Parathyroid adenoma (tissue), 2 donors: ENCODE measurements around the gene INSM2.

ENCODE experiments used
- H2AFZ ChIP-seq: fragments of 300-600 bp; sonication (generic); one replicate; pipeline ENCODE4 v1.7.0; 2017; ENCODE audit warnings: antibody characterized with exemption, mild to moderate bottlenecking
- H3K27ac ChIP-seq: fragments of 300-600 bp; sonication (generic); one replicate; pipeline ENCODE4 v1.7.0; 2017
- H3K27me3 ChIP-seq: fragments of 300-600 bp; sonication (generic); one replicate; pipeline ENCODE4 v1.7.0; 2017; ENCODE audit warnings: low read length; ENCODE audit not compliant: control insufficient read depth, insufficient read depth
- H3K36me3 ChIP-seq: fragments of 300-600 bp; sonication (generic); one replicate; pipeline ENCODE4 v1.7.0; 2017; ENCODE audit warnings: low read length; ENCODE audit not compliant: control insufficient read depth, insufficient read depth
- H3K4me1 ChIP-seq: fragments of 300-600 bp; sonication (generic); one replicate; pipeline ENCODE4 v1.7.0; 2017; ENCODE audit warnings: control low read depth
- H3K4me2 ChIP-seq: fragments of 300-600 bp; sonication (generic); one replicate; pipeline ENCODE4 v1.7.0; 2017; ENCODE audit warnings: low read length
- H3K4me3 ChIP-seq: fragments of 300-600 bp; sonication (generic); one replicate; pipeline ENCODE4 v1.7.0; 2017; ENCODE audit warnings: low read depth, low read length
- H3K79me2 ChIP-seq: fragments of 300-600 bp; sonication (generic); one replicate; pipeline ENCODE4 v1.7.0; 2017; ENCODE audit warnings: control low read depth
- H3K9ac ChIP-seq: fragments of 300-600 bp; sonication (generic); one replicate; pipeline ENCODE4 v1.7.0; 2017; ENCODE audit warnings: mild to moderate bottlenecking
- H3K9me3 ChIP-seq: fragments of 300-600 bp; sonication (generic); one replicate; pipeline ENCODE4 v1.7.0; 2017; ENCODE audit warnings: low read length; ENCODE audit not compliant: control insufficient read depth
- CTCF ChIP-seq: fragments of 300-600 bp; sonication (generic); IDR thresholded peaks from one replicate; pipeline ENCODE4 v1.7.0; 2017; ENCODE audit warnings: antibody characterized with exemption, mild to moderate bottlenecking
- donor health status: primary hyperparathyroidism.

The INSM2 gene

DNA sequence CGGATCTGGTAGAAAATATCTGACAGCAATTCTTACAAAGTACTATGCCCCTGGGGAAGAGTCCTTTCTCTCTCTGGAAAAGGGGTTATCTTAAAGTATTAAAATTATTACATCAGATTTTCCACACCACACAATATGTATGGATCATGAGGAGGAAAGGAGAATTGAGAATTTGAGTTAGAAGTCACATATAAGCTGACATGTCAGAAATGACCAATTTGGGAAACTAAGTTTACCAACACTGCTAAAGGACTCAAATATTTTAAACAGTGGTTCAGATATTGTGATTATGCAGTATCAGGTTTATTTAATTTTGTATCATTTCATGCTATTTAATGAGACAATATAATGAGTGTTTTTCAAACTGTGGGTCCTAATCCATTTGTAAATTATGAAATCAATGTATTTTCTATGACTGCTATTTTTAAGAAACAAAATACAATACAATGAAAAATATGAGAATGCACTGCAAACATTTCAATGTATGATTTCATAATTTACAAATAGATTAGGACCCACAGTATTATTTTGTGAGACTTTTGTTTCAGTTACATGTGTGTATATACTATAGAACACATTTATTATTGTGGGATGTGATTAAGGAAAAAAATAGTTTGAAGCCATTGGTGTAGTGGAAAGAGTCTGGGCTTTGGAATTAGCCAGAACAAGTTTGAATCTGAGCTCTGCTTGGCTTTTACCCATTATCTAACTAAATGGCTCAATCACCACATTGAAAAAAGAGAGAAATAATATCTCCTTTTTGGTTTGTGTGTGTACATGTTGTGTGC lies 1.8 kb upstream of the INSM2 start:
- Histone ChIP-seq H3K79me2 (no peaks in the 10 kb centered on the region), H3K4me3 (no peak overlapping the region), H3K9me3 (no peaks in the 10 kb centered on the region), H3K27ac (no peak overlapping the region), H3K4me1 (no peaks in the 10 kb centered on the region), H3K27me3 (peaks cover 10% of the 10 kb centered on the region), H3K4me2 (no peak overlapping the region), H3K36me3 (no peaks in the 10 kb centered on the region), H2AFZ (no peak overlapping the region), H3K9ac (no peak overlapping the region)
- no peak for TF ChIP-seq CTCF

DNA sequence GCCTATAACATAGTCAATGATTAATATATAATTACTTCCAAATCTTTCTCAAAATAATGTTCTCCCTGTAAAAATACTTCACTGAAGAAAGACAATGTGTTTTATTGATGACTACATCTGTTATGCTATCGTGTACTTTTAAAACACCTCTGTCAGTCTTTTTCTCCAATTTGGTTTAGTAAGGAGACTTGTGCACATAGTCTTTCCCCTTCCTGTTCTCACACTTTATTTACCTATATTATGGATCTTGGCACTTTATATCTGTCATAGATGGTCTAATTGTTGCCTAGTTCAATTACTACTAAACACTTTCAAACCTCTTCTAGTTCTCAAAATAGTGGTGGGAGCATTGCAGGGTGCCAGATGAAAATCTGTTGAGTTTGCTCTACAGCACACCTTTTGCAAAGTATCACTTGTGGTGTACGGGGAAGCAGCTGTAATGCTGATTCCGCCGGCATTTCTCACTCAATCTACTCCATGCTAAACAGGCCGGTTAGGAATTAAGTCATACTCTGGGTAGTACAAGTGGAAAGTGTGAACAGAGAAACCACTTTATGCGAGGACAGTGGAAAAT lies 1.1 kb upstream of the INSM2 start:
- Histone ChIP-seq H3K79me2 (no peaks in the 10 kb centered on the region), H3K9me3 (no peaks in the 10 kb centered on the region), H3K27me3 (peaks cover 10% of the 10 kb centered on the region), H3K9ac (no peak overlapping the region), H3K27ac (peak overlapping the region; percentile 76), H3K4me1 (no peaks in the 10 kb centered on the region), H3K4me3 (no peak overlapping the region), H3K4me2 (peak overlapping the region; percentile 60), H2AFZ (peak overlapping the region; percentile 97), H3K36me3 (no peaks in the 10 kb centered on the region)
- no peak for TF ChIP-seq CTCF

- peak overlapping the region; percentile 76 for H3K27ac ChIP-seq
- H2AFZ ChIP-seq, result peak overlapping the region; percentile 97
- no peaks in the 10 kb centered on the region for H3K36me3 ChIP-seq
- H3K4me3 ChIP-seq, result no peak overlapping the region
- H3K9me3 ChIP-seq, result no peaks in the 10 kb centered on the region
- no peaks in the 10 kb centered on the region for H3K79me2 ChIP-seq
- peak overlapping the region; percentile 60 for H3K4me2 ChIP-seq
- H3K9ac ChIP-seq, result peak overlapping the region; percentile 8
- no peak for TF ChIP-seq CTCF
- no peaks in the 10 kb centered on the region for H3K4me1 ChIP-seq
- H3K27me3 ChIP-seq, result peaks cover 10% of the 10 kb centered on the region
These were observed 376 bp downstream of the INSM2 start for GRCh38 chr14:35534208-35534872.

- peak overlapping the region; percentile 46 for H3K4me2 ChIP-seq
- no peak for TF ChIP-seq CTCF
- peak overlapping the region; percentile 97 for H2AFZ ChIP-seq
- peak overlapping the region; percentile 8 for H3K9ac ChIP-seq
- peaks cover 10% of the 10 kb centered on the region for H3K27me3 ChIP-seq
- no peaks in the 10 kb centered on the region for H3K79me2 ChIP-seq
- H3K4me3 ChIP-seq, result no peak overlapping the region
- no peaks in the 10 kb centered on the region for H3K36me3 ChIP-seq
- H3K9me3 ChIP-seq, result no peaks in the 10 kb centered on the region
- no peak overlapping the region for H3K27ac ChIP-seq
- no peaks in the 10 kb centered on the region for H3K4me1 ChIP-seq
These were observed 1.0 kb downstream of the INSM2 start for GRCh38 chr14:35534873-35535482.
